Measurements from ENCODE around the gene ZNF768.
A peak's percentile ranks its signal among the peaks of the same experiment; 100 is the strongest.
"Not testable (repeated sequence)": the region's sequence is repeated elsewhere in the genome, so short reads cannot be mapped to it uniquely, and the experiment has no call there.

ZNF768 gene

GRCh38 chr16:30539000-30539964 is 12.9 kb upstream of the ZNF768 start:
- FAIRE-seq (no peak), DNase-seq (ENCODE audit: insufficient read length) (no peak)
- TF ChIP-seq POLR2AphosphoS5 (IDR thresholded peaks at IDR 0.05; ENCODE audit: low read depth, low read length): no peak
- no peak for TF ChIP-seq TAF1 (IDR thresholded peaks at IDR 0.05; ENCODE audit: borderline replicate concordance, low read depth, low read length)
- TF ChIP-seq POLR2A (IDR thresholded peaks at IDR 0.05; ENCODE audit: low read depth, low read length): no peak

GRCh38 chr16:30536391-30537024 is 10.1 kb upstream of the ZNF768 start:
- not testable (repeated sequence) for FAIRE-seq; DNase-seq (ENCODE audit: insufficient read length)

- FAIRE-seq (peak; percentile 70), DNase-seq (ENCODE audit: insufficient read length) (peak; percentile 77)
- TF ChIP-seq TAF1 (IDR thresholded peaks at IDR 0.05; ENCODE audit: borderline replicate concordance, low read depth, low read length): 0 out of 2 replicates have a peak, but pooled peaks have one; percentile 29
- peak; percentile 33; the same call in 1 of the 2 replicates for TF ChIP-seq POLR2AphosphoS5 (IDR thresholded peaks at IDR 0.05; ENCODE audit: low read depth, low read length)
- TF ChIP-seq POLR2A (IDR thresholded peaks at IDR 0.05; ENCODE audit: low read depth, low read length): peak; percentile 61
These were observed 9.4 kb upstream of the ZNF768 start for GRCh38 chr16:30535777-30536190.

GRCh38 chr16:30535106-30535776 is 8.9 kb upstream of the ZNF768 start:
- peak; percentile 42 for FAIRE-seq
- DNase-seq (ENCODE audit: insufficient read length): no peak
- TF ChIP-seq TAF1 (IDR thresholded peaks at IDR 0.05; ENCODE audit: borderline replicate concordance, low read depth, low read length) (no peak), POLR2A (IDR thresholded peaks at IDR 0.05; ENCODE audit: low read depth, low read length) (peak; percentile 88), POLR2AphosphoS5 (IDR thresholded peaks at IDR 0.05; ENCODE audit: low read depth, low read length) (peak; percentile 89)

- DNase-seq (ENCODE audit: insufficient read length) (peak; percentile 93), FAIRE-seq (peak; percentile 78)
- TF ChIP-seq TAF1 (IDR thresholded peaks at IDR 0.05; ENCODE audit: borderline replicate concordance, low read depth, low read length) (peak; percentile 76), POLR2A (IDR thresholded peaks at IDR 0.05; ENCODE audit: low read depth, low read length) (peak; percentile 25; the same call in 1 of the 2 replicates), POLR2AphosphoS5 (IDR thresholded peaks at IDR 0.05; ENCODE audit: low read depth, low read length) (no peak)
These were observed 8.2 kb upstream of the ZNF768 start, which contains the start of gene ZNF747 for GRCh38 chr16:30534368-30535105. TSS of gene ZNF747 (minus strand) at chr16:30534858. CDS start at chr16:30534679, 179 bp downstream.

- TF ChIP-seq POLR2AphosphoS5 (IDR thresholded peaks at IDR 0.05; ENCODE audit: low read depth, low read length) (no peak), TAF1 (IDR thresholded peaks at IDR 0.05; ENCODE audit: borderline replicate concordance, low read depth, low read length) (no peak), POLR2A (IDR thresholded peaks at IDR 0.05; ENCODE audit: low read depth, low read length) (no peak)
- peak; percentile 60 for FAIRE-seq
- no peak for DNase-seq (ENCODE audit: insufficient read length)
These were observed 7.5 kb upstream of the ZNF768 start for GRCh38 chr16:30533748-30534367.

- TF ChIP-seq TAF1 (IDR thresholded peaks at IDR 0.05; ENCODE audit: borderline replicate concordance, low read depth, low read length): no peak
- TF ChIP-seq POLR2A (IDR thresholded peaks at IDR 0.05; ENCODE audit: low read depth, low read length): no peak
- TF ChIP-seq POLR2AphosphoS5 (IDR thresholded peaks at IDR 0.05; ENCODE audit: low read depth, low read length): no peak
- DNase-seq (ENCODE audit: insufficient read length): no peak
- FAIRE-seq: no peak
These were observed 6.8 kb upstream of the ZNF768 start for GRCh38 chr16:30533146-30533522.

- FAIRE-seq: no peak
These were observed 6.1 kb upstream of the ZNF768 start for GRCh38 chr16:30532285-30533145.

GRCh38 chr16:30530163-30531037 is 4.0 kb upstream of the ZNF768 start:
- DNase-seq (ENCODE audit: insufficient read length): no peak

More at GRCh38 chr16:30532285-30533145, 6.1 kb upstream of the ZNF768 start:
- no peak for DNase-seq (ENCODE audit: insufficient read length)
- TF ChIP-seq POLR2A (IDR thresholded peaks at IDR 0.05; ENCODE audit: low read depth, low read length) (no peak), POLR2AphosphoS5 (IDR thresholded peaks at IDR 0.05; ENCODE audit: low read depth, low read length) (no peak), TAF1 (IDR thresholded peaks at IDR 0.05; ENCODE audit: borderline replicate concordance, low read depth, low read length) (no peak)

More at GRCh38 chr16:30530163-30531037, 4.0 kb upstream of the ZNF768 start:
- TF ChIP-seq TAF1 (IDR thresholded peaks at IDR 0.05; ENCODE audit: borderline replicate concordance, low read depth, low read length) (no peak), POLR2AphosphoS5 (IDR thresholded peaks at IDR 0.05; ENCODE audit: low read depth, low read length) (no peak), POLR2A (IDR thresholded peaks at IDR 0.05; ENCODE audit: low read depth, low read length) (no peak)
- FAIRE-seq: no peak

Data from GM12892 (cell line).